NCI-H1048 (cell line): Measurements from ENCODE around the gene C2CD3.
"Not testable (repeated sequence)": the region's sequence is repeated elsewhere in the genome, so short reads cannot be mapped to it uniquely, and the experiment has no call there.

ENCODE experiments used
- DNase-seq: peaks from one replicate; lab custom pipeline; 2025; lab: John Stamatoyannopoulos, UW

Gene C2CD3

GRCh38 chr11:74112877-74113276, 57.9 kb downstream of the C2CD3 start:
- no peak for DNase-seq

- no peak for DNase-seq
Observed at GRCh38 chr11:74106124-74106523, 64.7 kb downstream of the C2CD3 start.

GRCh38 chr11:74102321-74102720, 68.5 kb downstream of the C2CD3 start:
- no peak for DNase-seq

- no peak for DNase-seq
Observed at GRCh38 chr11:74100735-74101134, 70.1 kb downstream of the C2CD3 start.

- no peak for DNase-seq
Observed at GRCh38 chr11:74100231-74100630, 70.6 kb downstream of the C2CD3 start.

- no peak for DNase-seq
Observed at GRCh38 chr11:74097686-74098237, 73.0 kb downstream of the C2CD3 start.

- DNase-seq = no peak
Observed at GRCh38 chr11:74094393-74094792, 76.4 kb downstream of the C2CD3 start.

GRCh38 chr11:74092425-74092824, 78.4 kb downstream of the C2CD3 start:
- no peak for DNase-seq

GRCh38 chr11:74091549-74091948, 79.3 kb downstream of the C2CD3 start:
- DNase-seq = no peak

- no peak for DNase-seq
Observed at GRCh38 chr11:74090701-74091100, 80.1 kb downstream of the C2CD3 start.

GRCh38 chr11:74086242-74086884, 84.4 kb downstream of the C2CD3 start:
- no peak for DNase-seq

GRCh38 chr11:74085542-74085892, 85.3 kb downstream of the C2CD3 start:
- DNase-seq = no peak

GRCh38 chr11:74084796-74085541, 85.8 kb downstream of the C2CD3 start:
- DNase-seq = no peak

- DNase-seq = not testable (repeated sequence)
Observed at GRCh38 chr11:74083927-74084326, 86.9 kb downstream of the C2CD3 start.

GRCh38 chr11:74081428-74081827, 89.4 kb downstream of the C2CD3 start:
- no peak for DNase-seq

- DNase-seq = no peak
Observed at GRCh38 chr11:74077193-74077592, 93.6 kb downstream of the C2CD3 start.

GRCh38 chr11:74072721-74073120, 98.1 kb downstream of the C2CD3 start:
- no peak for DNase-seq

GRCh38 chr11:74072286-74072685, 98.5 kb downstream of the C2CD3 start:
- no peak for DNase-seq

- DNase-seq = no peak
Observed at GRCh38 chr11:74070723-74071492, 99.9 kb downstream of the C2CD3 start.

GRCh38 chr11:74069146-74070046, 101.4 kb downstream of the C2CD3 start:
- DNase-seq = no peak

- not testable (repeated sequence) for DNase-seq
Observed at GRCh38 chr11:74066663-74067062, 104.1 kb downstream of the C2CD3 start.

- DNase-seq = not testable (repeated sequence)
Observed at GRCh38 chr11:74065534-74065933, 105.3 kb downstream of the C2CD3 start.
